GM12878 (cell line): Measurements from ENCODE around the gene HIVEP2. TPM values are rescaled to one million over a fixed set of nuclear protein-coding genes. Genes with fewer than 3 reads are reported as not detected.
"Not testable (repeated sequence)": the region's sequence is repeated elsewhere in the genome, so short reads cannot be mapped to it uniquely, and the experiment has no call there.

ENCODE experiments used
- ATAC-seq: fragments of 200-7000 bp; cut with Tn5 transposase; 3 replicates; pipeline ENCODE4 v1.9.1; 2020; ENCODE audit warnings: mild to moderate bottlenecking, moderate library complexity
- BruUV-seq: library from RNA; stranded (reverse); fragments of 400-500 nt; replicated peaks from 2 replicates; lab custom pipeline; 2021; lab: Mats Ljungman, UMichigan
- CTCF ChIA-PET: fragments of 300-600 bp; sonication (Branson Sonifier 250); formaldehyde crosslinking; extraction: SDS; loops from one replicate; lab custom pipeline; 2021; ENCODE audit warnings: inconsistent platforms; lab: Yijun Ruan, JAX
- POLR2A ChIA-PET: fragments of 350-600 bp; formaldehyde crosslinking; extraction: SDS; loops from one replicate; lab custom pipeline; 2021; ENCODE audit warnings: inconsistent platforms; lab: Charles Lee
- RAD21 ChIA-PET: fragments of 300-600 bp; sonication (Branson Sonifier 250); formaldehyde crosslinking; loops from one replicate; lab custom pipeline; 2023; ENCODE audit warnings: antibody characterized with exemption; ENCODE audit not compliant: unreplicated experiment; lab: Charles Lee
- SMC1A ChIA-PET: fragments of 300-600 bp; sonication (Branson Sonifier 250); formaldehyde crosslinking; loops from one replicate; lab custom pipeline; 2023; ENCODE audit not compliant: unreplicated experiment, uncharacterized antibody; lab: Charles Lee
- DNase-seq: peaks from one replicate; pipeline ENCODE4 v3.0.0-alpha.2; 2011; ENCODE audit warnings: low read depth, low spot score
- FAIRE-seq: peaks from 3 replicates; lab custom pipeline; 2011; peaks lifted over from hg19 to GRCh38; lab: Jason Lieb, UNC
- H2AFZ ChIP-seq: 2 replicates; pipeline ENCODE4 v1.6.0; 2011; ENCODE audit warnings: low read depth, low read length, control low read depth; ENCODE audit not compliant: control insufficient read depth
- H3K27ac ChIP-seq: 2 replicates; pipeline ENCODE4 v1.5.1; 2011; ENCODE audit warnings: control low read depth; ENCODE audit not compliant: control insufficient read depth, insufficient read depth
- H3K27me3 ChIP-seq, 2 experiments: replicated peaks in 1 of 2; 2 replicates each; pipeline versions ENCODE4 v1.6.0 to v1.6.1; 2011; ENCODE audit warnings: low read length in 1 of 2; ENCODE audit not compliant: control insufficient read depth in 2 of 2, insufficient read depth in 2 of 2
- H3K36me3 ChIP-seq, 2 experiments: 2 replicates each; pipeline ENCODE4 v1.5.1; 2011; ENCODE audit warnings: low read length in 1 of 2; ENCODE audit not compliant: control insufficient read depth in 2 of 2, insufficient read depth in 2 of 2
- H3K4me1 ChIP-seq: 2 replicates; pipeline ENCODE4 v1.6.1; 2011; ENCODE audit warnings: mild to moderate bottlenecking, low read length, moderate library complexity, mixed read lengths; ENCODE audit not compliant: control insufficient read depth, insufficient read depth
- H3K4me2 ChIP-seq: 2 replicates; pipeline ENCODE4 v1.6.0; 2011; ENCODE audit warnings: control low read depth; ENCODE audit not compliant: control insufficient read depth, insufficient read depth
- H3K4me3 ChIP-seq: fragments of 200-600 bp; sonication (generic); 2 replicates; pipeline ENCODE4 v1.5.1; 2016
- H3K79me2 ChIP-seq: 2 replicates; pipeline ENCODE4 v1.6.0; 2011; ENCODE audit warnings: low read length; ENCODE audit not compliant: control insufficient read depth, insufficient read depth
- H3K9ac ChIP-seq: 2 replicates; pipeline ENCODE4 v1.8.0; 2011; ENCODE audit warnings: low read length, control low read depth, mixed read lengths; ENCODE audit not compliant: control insufficient read depth, insufficient read depth
- H3K9me3 ChIP-seq: replicated peaks from 3 replicates; pipeline ENCODE4 v1.5.1; 2011; ENCODE audit warnings: mild to moderate bottlenecking, low read length; ENCODE audit not compliant: control insufficient read depth, insufficient read depth
- H4K20me1 ChIP-seq: 2 replicates; pipeline ENCODE4 v1.6.0; 2011; ENCODE audit not compliant: control insufficient read depth, insufficient read depth
- CTCF ChIP-seq, 3 experiments: IDR thresholded peaks in 2 of 3; conservative IDR thresholded peaks in 1 of 3; 2 replicates each; pipeline ENCODE4 v1.5.1; 2011; ENCODE audit warnings: low read depth in 3 of 3, low read length in 3 of 3, mild to moderate bottlenecking in 3 of 3, control low read depth in 2 of 3, moderate library complexity in 2 of 3, inconsistent platforms in 1 of 3, mixed read lengths in 1 of 3; ENCODE audit not compliant: control insufficient read depth in 2 of 3, insufficient read depth in 1 of 3; ENCODE audit errors: extremely low read depth in 1 of 3
- SUZ12 ChIP-seq: fragments of 200-600 bp; sonication (generic); IDR thresholded peaks from one replicate; pipeline ENCODE4 v1.6.1; 2018; ENCODE audit warnings: antibody characterized with exemption, mild to moderate bottlenecking; ENCODE audit not compliant: unreplicated experiment
- WGBS: methylation state at CpG from one replicate; pipeline ENCODE4 v1.1.6; 2016; ENCODE audit warnings: low lambda C conversion rate; ENCODE audit not compliant: insufficient replicate concordance, insufficient coverage; ENCODE audit errors: missing lambda C conversion rate; 5-methylcytosine and 5-hydroxymethylcytosine counted together
- in situ Hi-C: fragments of 300-500 bp; cut with MboI; formaldehyde crosslinking; loops from 9 replicates; pipeline ENCODE4 v1.14.3; 2018; ENCODE audit warnings: mixed read lengths
- intact Hi-C: fragments of 100-400 bp; cut with micrococcal nuclease; formaldehyde crosslinking; loops from one replicate; pipeline ENCODE4 v1.14.2; 2022; ENCODE audit not compliant: unreplicated experiment
- polyA plus RNA-seq, 11 experiments: library from polyadenylated mRNA; depleted of rRNA in 4 of 11; unstranded in 6 of 11; stranded (reverse) in 5 of 11; fragments of >200 nt; fragmentation: Nextera tagmentation in 4 of 11; fragmentation: Illumina TruSeq in 1 of 11; extraction: Ambion mirVana in 4 of 11; extraction: Trizol in 1 of 11; gene quantifications; 1 replicate in 1 of 11; 2 replicates in 10 of 11; pipeline versions ENCODE4 v1.2.1 to v1.2.3, GENCODE V29; 2011 to 2016; ENCODE audit warnings: inconsistent platforms in 2 of 11, missing spikeins in 2 of 11, low read depth in 1 of 11
- total RNA-seq, 4 experiments: library from RNA; depleted of rRNA in 3 of 4; stranded (reverse); fragments of >200 nt in 3 of 4; fragmentation: Illumina TruSeq in 1 of 4; extraction: Trizol in 1 of 4; gene quantifications; 2 replicates each; pipeline versions ENCODE4 v1.2.1 to v1.2.3, GENCODE V29; 2013 to 2021

HIVEP2 gene
- total and polyA plus RNA-seq, 10 of the 15 experiments (the other 5 are each of a cell fraction or from before 2014, with no cell fraction given), result 1.2 to 15.7 (median 10.2) TPM

GRCh38 chr6:142975365-142975764 lies 30.4 kb upstream of the HIVEP2 start:
- RAD21 ChIA-PET, result no interaction called here
- Histone ChIP-seq H3K4me1 (no peaks in the 10 kb centered on the region), H3K79me2 (no peaks in the 10 kb centered on the region), H3K27ac (no peak overlapping the region), H3K36me3 (no peaks in the 10 kb centered on the region), H2AFZ (no peak overlapping the region), H3K9ac (no peak overlapping the region)
- no peak for DNase-seq
- CTCF ChIA-PET, result interaction anchor here (1.0 kb wide), 1 partner anchor 283 kb away, joined by 3 read pairs; no protein-coding TSS in a partner anchor
- no TSS peak for BruUV-seq
- in situ Hi-C loops, result no loop called here
- TF ChIP-seq CTCF (IDR thresholded peaks at IDR 0.05 in 2 of 3, conservative IDR thresholded peaks at IDR 0.05 in 1 of 3; ENCODE audit: control insufficient read depth in 2 of 3, extremely low read depth in 1 of 3, insufficient read depth in 1 of 3, low read depth in 3 of 3, low read length in 3 of 3) (0 out of 6 replicates have a peak, but pooled peaks of 1 of the 3 experiments have one; percentile 2), SUZ12 (no peak)
- TF ChIP-seq, all 136 proteins: peak for 1
- H3K27me3 ChIP-seq, result no peaks in the 10 kb centered on the region
- WGBS, result 74% methylated on average over 3 of the region's 3 CpGs
- ATAC-seq (no peak), FAIRE-seq (no peak)
- H3K4me2 ChIP-seq, result no peak overlapping the region
- no peak overlapping the region for H3K4me3 ChIP-seq
- intact Hi-C loops, result no loop called here
- no peaks in the 10 kb centered on the region for H4K20me1 ChIP-seq
- POLR2A ChIA-PET, result no interaction called here
- SMC1A ChIA-PET, result no interaction called here
- no peaks in the 10 kb centered on the region for H3K9me3 ChIP-seq

- H2AFZ ChIP-seq, POLR2A ChIA-PET, H3K4me2 ChIP-seq, in situ Hi-C loops, H3K27me3 ChIP-seq, intact Hi-C loops, H3K4me1 ChIP-seq, H3K79me2 ChIP-seq, ATAC-seq, H3K36me3 ChIP-seq, BruUV-seq, H3K4me3 ChIP-seq, H3K9ac ChIP-seq, RAD21 ChIA-PET, H3K27ac ChIP-seq, DNase-seq, H3K9me3 ChIP-seq, FAIRE-seq, H4K20me1 ChIP-seq: not testable (repeated sequence)
- WGBS, result 60% methylated on average over 3 of the region's 3 CpGs
- ChIA-PET SMC1A (interaction anchor here (0.7 kb wide), 1 partner anchor 16 kb away, joined by 3 read pairs; no protein-coding TSS in a partner anchor), CTCF (interaction anchor here (1.0 kb wide), 1 partner anchor 52 kb away, joined by 3 read pairs; no protein-coding TSS in a partner anchor)
Measured at GRCh38 chr6:142970941-142971340, 26.0 kb upstream of the HIVEP2 start.
